GM12878 (cell line): ENCODE results near the gene STARD10. TPM values are rescaled to one million over a fixed set of nuclear protein-coding genes. Genes with fewer than 3 reads are reported as not detected.

Source experiments
- ATAC-seq: fragments of 200-7000 bp; cut with Tn5 transposase; 3 replicates; pipeline ENCODE4 v1.9.1; 2020; ENCODE audit warnings: mild to moderate bottlenecking, moderate library complexity
- BruUV-seq: library from RNA; stranded (reverse); fragments of 400-500 nt; replicated peaks from 2 replicates; lab custom pipeline; 2021; lab: Mats Ljungman, UMichigan
- CTCF ChIA-PET: fragments of 300-600 bp; sonication (Branson Sonifier 250); formaldehyde crosslinking; extraction: SDS; loops from one replicate; lab custom pipeline; 2021; ENCODE audit warnings: inconsistent platforms; lab: Yijun Ruan, JAX
- POLR2A ChIA-PET: fragments of 350-600 bp; formaldehyde crosslinking; extraction: SDS; loops from one replicate; lab custom pipeline; 2021; ENCODE audit warnings: inconsistent platforms; lab: Charles Lee
- RAD21 ChIA-PET: fragments of 300-600 bp; sonication (Branson Sonifier 250); formaldehyde crosslinking; loops from one replicate; lab custom pipeline; 2023; ENCODE audit warnings: antibody characterized with exemption; ENCODE audit not compliant: unreplicated experiment; lab: Charles Lee
- SMC1A ChIA-PET: fragments of 300-600 bp; sonication (Branson Sonifier 250); formaldehyde crosslinking; loops from one replicate; lab custom pipeline; 2023; ENCODE audit not compliant: unreplicated experiment, uncharacterized antibody; lab: Charles Lee
- DNase-seq: peaks from one replicate; pipeline ENCODE4 v3.0.0-alpha.2; 2011; ENCODE audit warnings: low read depth, low spot score
- FAIRE-seq: peaks from 3 replicates; lab custom pipeline; 2011; peaks lifted over from hg19 to GRCh38; lab: Jason Lieb, UNC
- H2AFZ ChIP-seq: 2 replicates; pipeline ENCODE4 v1.6.0; 2011; ENCODE audit warnings: low read depth, low read length, control low read depth; ENCODE audit not compliant: control insufficient read depth
- H3K27ac ChIP-seq: 2 replicates; pipeline ENCODE4 v1.5.1; 2011; ENCODE audit warnings: control low read depth; ENCODE audit not compliant: control insufficient read depth, insufficient read depth
- H3K27me3 ChIP-seq, 2 experiments: replicated peaks in 1 of 2; 2 replicates each; pipeline versions ENCODE4 v1.6.0 to v1.6.1; 2011; ENCODE audit warnings: low read length in 1 of 2; ENCODE audit not compliant: control insufficient read depth in 2 of 2, insufficient read depth in 2 of 2
- H3K36me3 ChIP-seq, 2 experiments: 2 replicates each; pipeline ENCODE4 v1.5.1; 2011; ENCODE audit warnings: low read length in 1 of 2; ENCODE audit not compliant: control insufficient read depth in 2 of 2, insufficient read depth in 2 of 2
- H3K4me1 ChIP-seq: 2 replicates; pipeline ENCODE4 v1.6.1; 2011; ENCODE audit warnings: mild to moderate bottlenecking, low read length, moderate library complexity, mixed read lengths; ENCODE audit not compliant: control insufficient read depth, insufficient read depth
- H3K4me2 ChIP-seq: 2 replicates; pipeline ENCODE4 v1.6.0; 2011; ENCODE audit warnings: control low read depth; ENCODE audit not compliant: control insufficient read depth, insufficient read depth
- H3K4me3 ChIP-seq: fragments of 200-600 bp; sonication (generic); 2 replicates; pipeline ENCODE4 v1.5.1; 2016
- H3K79me2 ChIP-seq: 2 replicates; pipeline ENCODE4 v1.6.0; 2011; ENCODE audit warnings: low read length; ENCODE audit not compliant: control insufficient read depth, insufficient read depth
- H3K9ac ChIP-seq: 2 replicates; pipeline ENCODE4 v1.8.0; 2011; ENCODE audit warnings: low read length, control low read depth, mixed read lengths; ENCODE audit not compliant: control insufficient read depth, insufficient read depth
- H3K9me3 ChIP-seq: replicated peaks from 3 replicates; pipeline ENCODE4 v1.5.1; 2011; ENCODE audit warnings: mild to moderate bottlenecking, low read length; ENCODE audit not compliant: control insufficient read depth, insufficient read depth
- H4K20me1 ChIP-seq: 2 replicates; pipeline ENCODE4 v1.6.0; 2011; ENCODE audit not compliant: control insufficient read depth, insufficient read depth
- BCLAF1 ChIP-seq: fragments of 450-650 bp; IDR thresholded peaks from 2 replicates; pipeline ENCODE4 v1.6.1; 2017; ENCODE audit warnings: antibody characterized with exemption, mild to moderate bottlenecking, moderate library complexity
- HDGF ChIP-seq: fragments of 450-650 bp; IDR thresholded peaks from 2 replicates; pipeline ENCODE4 v1.6.1; 2016; ENCODE audit warnings: antibody characterized with exemption
- IRF3 ChIP-seq: fragments of 450-650 bp; IDR thresholded peaks from 2 replicates; pipeline ENCODE4 v1.6.1; 2014; ENCODE audit warnings: mild to moderate bottlenecking
- JUNB ChIP-seq: IDR thresholded peaks from 2 replicates; pipeline ENCODE4 v1.6.1; 2016; ENCODE audit warnings: antibody characterized with exemption, mild to moderate bottlenecking
- KDM1A ChIP-seq: fragments of 200-600 bp; sonication (generic); IDR thresholded peaks from 2 replicates; pipeline ENCODE4 v1.6.1; 2016; ENCODE audit warnings: borderline replicate concordance
- KLF5 ChIP-seq: fragments of 450-650 bp; IDR thresholded peaks from 2 replicates; pipeline ENCODE4 v1.6.1; 2014; ENCODE audit warnings: mild to moderate bottlenecking; ENCODE audit not compliant: partially characterized antibody
- MAX ChIP-seq: IDR thresholded peaks from 2 replicates; pipeline ENCODE4 v1.6.1; 2012; ENCODE audit warnings: low read depth, low read length, improper control_type of control experiment
- MTA2 ChIP-seq: fragments of 450-650 bp; IDR thresholded peaks from 2 replicates; pipeline ENCODE4 v1.6.1; 2016; ENCODE audit warnings: low read depth, mild to moderate bottlenecking, moderate library complexity
- PBX3 ChIP-seq: IDR thresholded peaks from 2 replicates; pipeline ENCODE4 v1.6.1; 2011; ENCODE audit warnings: mild to moderate bottlenecking, low read depth, low read length, moderate library complexity; ENCODE audit not compliant: insufficient replicate concordance
- SMAD5 ChIP-seq: IDR thresholded peaks from 2 replicates; pipeline ENCODE4 v1.6.1; 2016; ENCODE audit warnings: antibody characterized with exemption, low read depth
- TARDBP ChIP-seq: IDR thresholded peaks from 2 replicates; pipeline ENCODE4 v1.6.1; 2016; ENCODE audit warnings: borderline replicate concordance
- WGBS: methylation state at CpG from one replicate; pipeline ENCODE4 v1.1.6; 2016; ENCODE audit warnings: low lambda C conversion rate; ENCODE audit not compliant: insufficient replicate concordance, insufficient coverage; ENCODE audit errors: missing lambda C conversion rate; 5-methylcytosine and 5-hydroxymethylcytosine counted together
- in situ Hi-C: fragments of 300-500 bp; cut with MboI; formaldehyde crosslinking; loops from 9 replicates; pipeline ENCODE4 v1.14.3; 2018; ENCODE audit warnings: mixed read lengths
- intact Hi-C: fragments of 100-400 bp; cut with micrococcal nuclease; formaldehyde crosslinking; loops from one replicate; pipeline ENCODE4 v1.14.2; 2022; ENCODE audit not compliant: unreplicated experiment
- polyA plus RNA-seq, 11 experiments: library from polyadenylated mRNA; depleted of rRNA in 4 of 11; unstranded in 6 of 11; stranded (reverse) in 5 of 11; fragments of >200 nt; fragmentation: Nextera tagmentation in 4 of 11; fragmentation: Illumina TruSeq in 1 of 11; extraction: Ambion mirVana in 4 of 11; extraction: Trizol in 1 of 11; gene quantifications; 1 replicate in 1 of 11; 2 replicates in 10 of 11; pipeline versions ENCODE4 v1.2.1 to v1.2.3, GENCODE V29; 2011 to 2016; ENCODE audit warnings: inconsistent platforms in 2 of 11, missing spikeins in 2 of 11, low read depth in 1 of 11
- total RNA-seq, 4 experiments: library from RNA; depleted of rRNA in 3 of 4; stranded (reverse); fragments of >200 nt in 3 of 4; fragmentation: Illumina TruSeq in 1 of 4; extraction: Trizol in 1 of 4; gene quantifications; 2 replicates each; pipeline versions ENCODE4 v1.2.1 to v1.2.3, GENCODE V29; 2013 to 2021
- TF ChIP-seq, protein P1 (sequence below): IDR thresholded peaks from 2 replicates; pipeline ENCODE4 v1.6.1; 2012; ENCODE audit warnings: low read depth, low read length, improper control_type of control experiment
- TF ChIP-seq, protein P2 (sequence below): IDR thresholded peaks from 2 replicates; pipeline ENCODE4 v1.6.1; 2012; ENCODE audit warnings: low read length, inconsistent platforms

Gene STARD10
- total and polyA plus RNA-seq, 10 of the 15 experiments (the other 5 are each of a cell fraction or from before 2014, with no cell fraction given): 0.15 to 43.2 (median 23.1) TPM

DNA sequence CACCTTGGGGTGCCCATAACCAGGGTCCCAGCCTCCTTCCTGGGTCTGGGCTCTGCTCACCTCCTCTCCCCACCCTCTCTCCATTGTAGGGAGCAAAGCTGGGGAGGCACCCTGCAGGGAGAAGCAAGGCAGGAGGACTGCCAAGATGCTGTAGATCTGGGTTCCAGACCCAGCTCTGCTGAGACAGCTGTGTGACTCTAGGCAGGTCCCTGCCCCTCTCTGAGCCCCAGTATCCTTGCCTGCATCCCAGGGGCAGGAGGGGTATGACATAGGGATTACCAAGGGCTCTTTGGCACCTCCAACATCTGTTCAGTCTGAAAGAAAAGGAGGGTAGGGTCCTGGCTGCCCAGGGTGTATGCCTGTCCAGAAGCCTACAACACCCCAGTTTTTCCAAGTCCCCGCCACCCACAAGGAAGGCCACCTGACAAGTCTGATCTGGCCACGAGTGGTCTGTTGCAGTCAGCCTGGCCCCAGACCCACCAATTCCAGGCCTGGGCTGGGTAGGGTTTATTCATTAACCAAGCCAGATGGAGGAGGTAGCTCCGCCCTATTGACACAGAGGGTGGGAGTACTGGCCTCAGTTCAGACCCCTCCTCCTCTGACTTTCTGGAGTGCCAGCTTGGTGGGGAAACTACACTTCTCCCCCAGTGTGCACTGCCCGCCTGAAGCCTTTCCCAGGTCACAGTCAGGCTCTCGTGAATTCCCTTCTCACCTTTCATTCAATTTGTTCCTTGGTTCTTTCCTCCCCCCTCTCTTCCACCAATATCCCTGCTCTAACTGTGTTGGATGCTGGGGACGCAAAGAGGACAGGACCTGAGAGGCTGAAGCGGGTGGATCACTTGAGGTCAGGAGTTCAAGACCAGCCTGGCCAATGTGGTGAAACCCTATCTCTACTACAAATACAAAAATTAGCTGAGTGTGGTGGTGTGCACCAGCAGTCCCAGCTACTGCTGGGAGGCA, 15.0 kb downstream of the STARD10 start:
- 70% methylated on average over 7 of the region's 7 CpGs for WGBS
- H3K4me1 ChIP-seq: peaks cover 8% of the 10 kb centered on the region
- ChIA-PET POLR2A (interaction anchor here (0.5 to 1.0 kb wide), 4 partner anchors 8 to 48 kb away, joined by 3 read pairs; no protein-coding TSS in a partner anchor), CTCF (interaction anchor here (0.7 to 8.2 kb wide), 3 partner anchors 12 to 54 kb away, joined by 3 to 65 read pairs (median 6); partner anchors contain the start of gene STARD10), RAD21 (interaction anchor here (1.0 to 1.8 kb wide), 3 partner anchors 14 to 54 kb away, joined by 3 to 5 read pairs (median 4); no protein-coding TSS in a partner anchor), SMC1A (interaction anchor here (0.6 to 1.6 kb wide), 5 partner anchors 8 to 51 kb away, joined by 3 to 4 read pairs (median 3); no protein-coding TSS in a partner anchor)
- H3K27ac ChIP-seq: no peak overlapping the region
- in situ Hi-C loops: no loop called here
- H3K27me3 ChIP-seq: no peaks in the 10 kb centered on the region
- H3K4me2 ChIP-seq: no peak overlapping the region
- no peaks in the 10 kb centered on the region for H3K9me3 ChIP-seq
- H3K36me3 ChIP-seq: no peaks in the 10 kb centered on the region
- H3K9ac ChIP-seq: no peak overlapping the region
- H2AFZ ChIP-seq: no peak overlapping the region
- ATAC-seq (no peak), DNase-seq (no peak), FAIRE-seq (no peak)
- no peak for TF ChIP-seq IRF3
- no peak for TF ChIP-seq KLF5
- no peak for TF ChIP-seq TARDBP
- no peak for TF ChIP-seq BCLAF1
- TF ChIP-seq JUNB: no peak
- TF ChIP-seq SMAD5: no peak
- TF ChIP-seq MTA2: no peak
- TF ChIP-seq, protein P1, sequence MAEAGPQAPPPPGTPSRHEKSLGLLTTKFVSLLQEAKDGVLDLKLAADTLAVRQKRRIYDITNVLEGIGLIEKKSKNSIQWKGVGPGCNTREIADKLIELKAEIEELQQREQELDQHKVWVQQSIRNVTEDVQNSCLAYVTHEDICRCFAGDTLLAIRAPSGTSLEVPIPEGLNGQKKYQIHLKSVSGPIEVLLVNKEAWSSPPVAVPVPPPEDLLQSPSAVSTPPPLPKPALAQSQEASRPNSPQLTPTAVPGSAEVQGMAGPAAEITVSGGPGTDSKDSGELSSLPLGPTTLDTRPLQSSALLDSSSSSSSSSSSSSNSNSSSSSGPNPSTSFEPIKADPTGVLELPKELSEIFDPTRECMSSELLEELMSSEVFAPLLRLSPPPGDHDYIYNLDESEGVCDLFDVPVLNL: no peak
- TF ChIP-seq MAX: no peak
- no peak for TF ChIP-seq KDM1A
- no peak for TF ChIP-seq HDGF
- TF ChIP-seq, protein P2, sequence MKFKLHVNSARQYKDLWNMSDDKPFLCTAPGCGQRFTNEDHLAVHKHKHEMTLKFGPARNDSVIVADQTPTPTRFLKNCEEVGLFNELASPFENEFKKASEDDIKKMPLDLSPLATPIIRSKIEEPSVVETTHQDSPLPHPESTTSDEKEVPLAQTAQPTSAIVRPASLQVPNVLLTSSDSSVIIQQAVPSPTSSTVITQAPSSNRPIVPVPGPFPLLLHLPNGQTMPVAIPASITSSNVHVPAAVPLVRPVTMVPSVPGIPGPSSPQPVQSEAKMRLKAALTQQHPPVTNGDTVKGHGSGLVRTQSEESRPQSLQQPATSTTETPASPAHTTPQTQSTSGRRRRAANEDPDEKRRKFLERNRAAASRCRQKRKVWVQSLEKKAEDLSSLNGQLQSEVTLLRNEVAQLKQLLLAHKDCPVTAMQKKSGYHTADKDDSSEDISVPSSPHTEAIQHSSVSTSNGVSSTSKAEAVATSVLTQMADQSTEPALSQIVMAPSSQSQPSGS: no peak
- TF ChIP-seq PBX3: no peak
- intact Hi-C loops: no loop called here
- no peaks in the 10 kb centered on the region for H4K20me1 ChIP-seq
- BruUV-seq: TSS peak; percentile 47
- no peaks in the 10 kb centered on the region for H3K79me2 ChIP-seq
- no peak overlapping the region for H3K4me3 ChIP-seq
